HCT116 (cell line): Measurements from ENCODE around the gene CYGB. TPM values are rescaled to one million over a fixed set of nuclear protein-coding genes. Genes with fewer than 3 reads are reported as not detected.

ENCODE experiments used
- ATAC-seq: fragments of 200-7000 bp; cut with Tn5 transposase; 2 replicates; pipeline ENCODE4 v1.9.1; 2020; ENCODE audit warnings: mild to moderate bottlenecking, moderate library complexity
- BruUV-seq: library from RNA; stranded (reverse); fragments of 400-500 nt; replicated peaks from 2 replicates; lab custom pipeline; 2021; lab: Mats Ljungman, UMichigan
- CTCF ChIA-PET: fragments of 300-600 bp; sonication (Branson Sonifier 250); formaldehyde crosslinking; loops from one replicate; lab custom pipeline; 2021; ENCODE audit warnings: antibody characterized with exemption; lab: Charles Lee
- POLR2A ChIA-PET: fragments of 300-600, 350-600 bp; sonication (Branson Sonifier 250); formaldehyde crosslinking; loops from one replicate; lab custom pipeline; 2021; ENCODE audit warnings: antibody characterized with exemption; lab: Charles Lee
- RAD21 ChIA-PET, 2 experiments: fragments of 300-600 bp; sonication (Branson Sonifier 250); formaldehyde crosslinking; loops; one replicate each; lab custom pipeline; 2023; ENCODE audit warnings: low total read pairs in 2 of 2; ENCODE audit not compliant: uncharacterized antibody in 2 of 2, unreplicated experiment in 2 of 2, low non-redundant PET in 1 of 2; lab: Charles Lee
- DNase-seq: peaks from one replicate; pipeline ENCODE4 v3.0.0-alpha.2; 2010; ENCODE audit warnings: low read depth, low spot score
- H2AFZ ChIP-seq: fragments of 200-600 bp; shearing (Covaris generic), sonication (generic); 2 replicates; pipeline ENCODE4 v1.6.1; 2017; ENCODE audit warnings: low read depth, mixed run types, mixed read lengths, antibody characterized with exemption, low read length; ENCODE audit not compliant: poor library complexity, severe bottlenecking
- H3K27ac ChIP-seq: 2 replicates; pipeline ENCODE4 v1.5.1; 2012; ENCODE audit warnings: low read depth, low read length
- H3K27me3 ChIP-seq: fragments of 200-600 bp; sonication (generic); 2 replicates; pipeline ENCODE4 v1.6.1; 2016; ENCODE audit warnings: mixed run types, low read length, mixed read lengths; ENCODE audit not compliant: insufficient read depth
- H3K36me3 ChIP-seq, 2 experiments: fragments of 200-500 bp in 1 of 2; fragments of 200-600 bp in 1 of 2; sonication (Bioruptor generic) in 1 of 2; sonication (generic) in 1 of 2; 2 replicates each; pipeline versions ENCODE4 v1.5.1 to v1.6.1; 2014 to 2016; ENCODE audit warnings: low read length in 2 of 2, inconsistent platforms in 1 of 2, mixed read lengths in 1 of 2, mixed run types in 1 of 2; ENCODE audit not compliant: insufficient read depth in 2 of 2, control insufficient read depth in 1 of 2
- H3K4me1 ChIP-seq, 2 experiments: fragments of 200-600 bp in 1 of 2; sonication (generic) in 1 of 2; 2 replicates each; pipeline versions ENCODE4 v1.5.1 to v1.6.1; 2012 to 2017; ENCODE audit warnings: low read length in 2 of 2, inconsistent platforms in 1 of 2, mild to moderate bottlenecking in 1 of 2, mixed read lengths in 1 of 2, mixed run types in 1 of 2, moderate library complexity in 1 of 2; ENCODE audit not compliant: insufficient read depth in 2 of 2, control insufficient read depth in 1 of 2
- H3K4me2 ChIP-seq: fragments of 200-600 bp; sonication (generic); 2 replicates; pipeline ENCODE4 v1.6.1; 2017; ENCODE audit warnings: mixed run types, low read length, mixed read lengths
- H3K4me3 ChIP-seq, 2 experiments: fragments of 200-600 bp in 1 of 2; sonication (generic) in 1 of 2; replicated peaks in 1 of 2; 2 replicates each; pipeline ENCODE4 v1.5.1; 2011 to 2016; ENCODE audit warnings: low read length in 2 of 2, control low read depth in 1 of 2, low read depth in 1 of 2, mild to moderate bottlenecking in 1 of 2, mixed read lengths in 1 of 2, mixed run types in 1 of 2
- H3K79me2 ChIP-seq: fragments of 200-600 bp; sonication (generic); 2 replicates; pipeline ENCODE4 v1.6.1; 2017; ENCODE audit warnings: mild to moderate bottlenecking, mixed run types, low read length, moderate library complexity, mixed read lengths; ENCODE audit not compliant: insufficient read depth
- H3K9ac ChIP-seq: fragments of 200-600 bp; sonication (generic); 2 replicates; pipeline ENCODE4 v1.6.1; 2016; ENCODE audit warnings: low read length, mixed read lengths
- H3K9me2 ChIP-seq: fragments of 200-600 bp; sonication (generic), shearing (Covaris generic); 2 replicates; pipeline ENCODE4 v1.6.1; 2017; ENCODE audit warnings: mixed run types, mild to moderate bottlenecking, moderate library complexity; ENCODE audit not compliant: insufficient read depth
- H3K9me3 ChIP-seq, 2 experiments: fragments of 200-500 bp in 1 of 2; fragments of 200-600 bp in 1 of 2; sonication (Bioruptor generic) in 1 of 2; sonication (generic) in 1 of 2; 2 replicates each; pipeline ENCODE4 v1.6.1; 2014 to 2017; ENCODE audit warnings: low read length in 2 of 2, mixed read lengths in 2 of 2, inconsistent platforms in 1 of 2, low read depth in 1 of 2, mild to moderate bottlenecking in 1 of 2, mixed run types in 1 of 2, moderate library complexity in 1 of 2; ENCODE audit not compliant: control insufficient read depth in 1 of 2, insufficient read depth in 1 of 2
- H4K20me1 ChIP-seq: fragments of 200-600 bp; sonication (generic), shearing (Covaris generic); 2 replicates; pipeline ENCODE4 v1.6.1; 2017; ENCODE audit warnings: mixed run types, mild to moderate bottlenecking, moderate library complexity; ENCODE audit not compliant: insufficient read depth
- ATF3 ChIP-seq: IDR thresholded peaks from 2 replicates; pipeline ENCODE4 v1.6.1; 2012
- CBX3 ChIP-seq: IDR thresholded peaks from 2 replicates; pipeline ENCODE4 v1.6.1; 2012; ENCODE audit warnings: low read depth
- CEBPB ChIP-seq: IDR thresholded peaks from 2 replicates; pipeline ENCODE4 v1.6.1; 2012; ENCODE audit warnings: low read depth
- CTCF ChIP-seq, 3 experiments: fragments of 200-600 bp in 1 of 3; sonication (generic) in 1 of 3; IDR thresholded peaks in 2 of 3; conservative IDR thresholded peaks in 1 of 3; 2 replicates each; pipeline ENCODE4 v1.5.1; 2012 to 2017; ENCODE audit warnings: low read depth in 2 of 3, low read length in 2 of 3, antibody characterized with exemption in 1 of 3, borderline replicate concordance in 1 of 3, control low read depth in 1 of 3, mild to moderate bottlenecking in 1 of 3, mixed read lengths in 1 of 3, mixed run types in 1 of 3, moderate library complexity in 1 of 3; ENCODE audit not compliant: insufficient read depth in 1 of 3
- EGR1 ChIP-seq: IDR thresholded peaks from 2 replicates; pipeline ENCODE4 v1.6.1; 2012; ENCODE audit warnings: low read depth
- ELF1 ChIP-seq: IDR thresholded peaks from 2 replicates; pipeline ENCODE4 v1.6.1; 2012; ENCODE audit warnings: low read depth, borderline replicate concordance
- EZH2 ChIP-seq: fragments of 200-600 bp; sonication (generic); IDR thresholded peaks from 2 replicates; pipeline ENCODE4 v1.6.1; 2017; ENCODE audit warnings: antibody characterized with exemption, mixed run types
- FOSL1 ChIP-seq: IDR thresholded peaks from 2 replicates; pipeline ENCODE4 v1.6.1; 2012; ENCODE audit warnings: low read depth
- JUND ChIP-seq: IDR thresholded peaks from 2 replicates; pipeline ENCODE4 v1.6.1; 2012
- MAX ChIP-seq: IDR thresholded peaks from 2 replicates; pipeline ENCODE4 v1.6.1; 2012
- POLR2A ChIP-seq: IDR thresholded peaks from 2 replicates; pipeline ENCODE4 v1.7.0; 2011; ENCODE audit warnings: borderline replicate concordance; ENCODE audit not compliant: insufficient read depth, insufficient read length; ENCODE audit errors: extremely low read depth
- POLR2AphosphoS5 ChIP-seq: IDR thresholded peaks from 2 replicates; pipeline ENCODE4 v1.6.1; 2011; ENCODE audit warnings: mild to moderate bottlenecking, low read depth, low read length, moderate library complexity
- RAD21 ChIP-seq: IDR thresholded peaks from 2 replicates; pipeline ENCODE4 v1.6.1; 2012; ENCODE audit warnings: low read depth, mild to moderate bottlenecking
- REST ChIP-seq: IDR thresholded peaks from 2 replicates; pipeline ENCODE4 v1.6.1; 2012; ENCODE audit warnings: low read depth
- SIN3A ChIP-seq: IDR thresholded peaks from 2 replicates; pipeline ENCODE4 v1.6.1; 2012; ENCODE audit warnings: low read depth
- YY1 ChIP-seq: IDR thresholded peaks from 2 replicates; pipeline ENCODE4 v1.6.1; 2011; ENCODE audit warnings: low read length, low read depth, moderate library complexity, mild to moderate bottlenecking; ENCODE audit not compliant: insufficient replicate concordance; ENCODE audit errors: extremely low read depth
- ZBTB33 ChIP-seq: IDR thresholded peaks from 2 replicates; pipeline ENCODE4 v1.6.1; 2011; ENCODE audit warnings: mild to moderate bottlenecking, low read length, moderate library complexity; ENCODE audit not compliant: insufficient replicate concordance; ENCODE audit errors: extremely low read depth
- ZFX ChIP-seq: fragments of 450-650 bp; IDR thresholded peaks from 2 replicates; pipeline ENCODE4 v1.6.1; 2017
- ZNF274 ChIP-seq: fragments of 200-500 bp; sonication (Bioruptor generic); IDR thresholded peaks from 2 replicates; pipeline ENCODE4 v1.6.1; 2014; ENCODE audit warnings: mild to moderate bottlenecking, low read depth, low read length, inconsistent platforms
- intact Hi-C: fragments of 100-400 bp; cut with micrococcal nuclease; formaldehyde crosslinking; loops from 2 replicates; pipeline ENCODE4 v1.10.0; 2022
- total RNA-seq: library from RNA; stranded (reverse); gene quantifications from one replicate; pipeline ENCODE4 v1.2.1, GENCODE V29; 2021; ENCODE audit not compliant: unreplicated experiment

The CYGB gene
- total RNA-seq, 1 experiment from 2014 or later: 0.66 TPM

GRCh38 chr17:76547642-76548202 is 10.2 kb upstream of the CYGB start:
- Histone ChIP-seq H4K20me1 (no peaks in the 10 kb centered on the region), H3K4me1 (peaks cover 0 to 13% of the 10 kb centered on the region in 2 experiments; a peak in 2 of 4 replicates), H3K4me3 (no peak overlapping the region), H2AFZ (no peak overlapping the region), H3K9me2 (no peaks in the 10 kb centered on the region), H3K27me3 (no peaks in the 10 kb centered on the region), H3K9ac (no peak overlapping the region), H3K4me2 (no peak overlapping the region), H3K9me3 (no peaks in the 10 kb centered on the region), H3K79me2 (no peaks in the 10 kb centered on the region), H3K36me3 (no peaks in the 10 kb centered on the region), H3K27ac (no peak overlapping the region)
- RAD21 ChIA-PET: interaction anchor here in 1 of 2 experiments (1.0 kb wide), 1 partner anchor 24 kb away, joined by 3 read pairs; no protein-coding TSS in a partner anchor
- CTCF ChIA-PET: interaction anchor here (1.1 to 2.2 kb wide), 4 partner anchors 9 to 134 kb away, joined by 3 to 13 read pairs (median 7); no protein-coding TSS in a partner anchor
- DNase-seq (no peak), ATAC-seq (no peak)
- intact Hi-C loops: loop anchor here (1.0 to 2.0 kb wide), 2 partner anchors 24 to 83 kb away; no protein-coding TSS in a partner anchor
- TF ChIP-seq ZBTB33 (no peak), POLR2AphosphoS5 (no peak), CBX3 (no peak), MAX (no peak), ATF3 (no peak), ZNF274 (no peak), POLR2A (no peak), EGR1 (no peak), SIN3A (no peak), RAD21 (no peak), ZFX (no peak), CEBPB (no peak), JUND (no peak), EZH2 (no peak), YY1 (no peak), REST (no peak), FOSL1 (no peak), ELF1 (no peak), CTCF (IDR thresholded peaks at IDR 0.05 in 2 of 3, conservative IDR thresholded peaks at IDR 0.05 in 1 of 3; ENCODE audit: borderline replicate concordance in 1 of 3, insufficient read depth in 1 of 3, low read depth in 2 of 3, low read length in 2 of 3) (no peak)
- BruUV-seq: TSS peak; percentile 36
- POLR2A ChIA-PET: no interaction called here
